Mammary epithelial cell (primary cell): ENCODE measurements around the gene CNTN5.

Experiments used
- CTCF ChIP-seq, 2 donors: IDR thresholded peaks in 1 of 2; conservative IDR thresholded peaks in 1 of 2; 2 replicates each; pipeline ENCODE4 v1.5.1; 2011 to 2012; ENCODE audit warnings: inconsistent platforms in 2 of 2, low read length in 2 of 2, mild to moderate bottlenecking in 2 of 2, control low read depth in 1 of 2, low read depth in 1 of 2; ENCODE audit not compliant: insufficient read depth in 1 of 2; ENCODE audit errors: extremely low read depth in 1 of 2
- EZH2 ChIP-seq: IDR thresholded peaks from 2 replicates; pipeline ENCODE4 v1.6.1; 2012; ENCODE audit warnings: low read length, inconsistent platforms, borderline replicate concordance

- TF ChIP-seq CTCF (conservative IDR thresholded peaks at IDR 0.05 in 1 of 2, IDR thresholded peaks at IDR 0.05 in 1 of 2; ENCODE audit: extremely low read depth in 1 of 2, insufficient read depth in 1 of 2, low read depth in 1 of 2, low read length in 2 of 2), result no peak
- TF ChIP-seq EZH2, result no peak
These were observed 139.7 kb downstream of the CNTN5 start for GRCh38 chr11:99160447-99160846.
